Fibroblast of skin of scalp (primary cell): ENCODE data around the gene CERCAM. TPM values are rescaled to one million over a fixed set of nuclear protein-coding genes. Genes with fewer than 3 reads are reported as not detected.

Experiments used
- DNase-seq: peaks from one replicate; pipeline ENCODE4 v3.0.0-alpha.2; 2013
- polyA plus RNA-seq, 2 experiments: library from polyadenylated mRNA; unstranded; fragments of 120-200 nt; gene quantifications; one replicate each; pipeline ENCODE4 v1.2.1, GENCODE V29; 2013; ENCODE audit not compliant: insufficient read length in 2 of 2

The CERCAM gene
- polyA plus RNA-seq (2013, experiment 1 of 2; ENCODE audit: insufficient read length), result 234 TPM
- polyA plus RNA-seq (2013, experiment 2 of 2; ENCODE audit: insufficient read length), result 232 TPM

GRCh38 chr9:128420651-128421481 lies at the start of gene CERCAM:
Gene CERCAM, plus strand, starts transcription at chr9:128420857. Its CDS starts 21 bp downstream, at chr9:128420878.
- peak; percentile 63 for DNase-seq

GRCh38 chr9:128371630-128372117 lies 49.0 kb upstream of the CERCAM start:
- DNase-seq, result no peak

GRCh38 chr9:128372188-128372641 lies 48.4 kb upstream of the CERCAM start:
- DNase-seq, result no peak

- no peak for DNase-seq
Observed at GRCh38 chr9:128372784-128373183, 47.9 kb upstream of the CERCAM start.

GRCh38 chr9:128374221-128374675 lies 46.4 kb upstream of the CERCAM start:
- DNase-seq, result no peak

- DNase-seq, result no peak
Observed at GRCh38 chr9:128375865-128376264, 44.8 kb upstream of the CERCAM start.

- no peak for DNase-seq
Observed at GRCh38 chr9:128382261-128382660, 38.4 kb upstream of the CERCAM start.

- DNase-seq, result no peak
Observed at GRCh38 chr9:128383007-128383753, 37.5 kb upstream of the CERCAM start.

GRCh38 chr9:128383791-128384190 lies 36.9 kb upstream of the CERCAM start:
- no peak for DNase-seq

- DNase-seq, result no peak
Observed at GRCh38 chr9:128384801-128385495, 35.7 kb upstream of the CERCAM start.

- no peak for DNase-seq
Observed at GRCh38 chr9:128385496-128386460, 34.9 kb upstream of the CERCAM start.

GRCh38 chr9:128388150-128388549 lies 32.5 kb upstream of the CERCAM start:
- DNase-seq, result no peak

GRCh38 chr9:128389395-128390149 lies 31.1 kb upstream of the CERCAM start:
- DNase-seq, result no peak

GRCh38 chr9:128390150-128390812 lies 30.4 kb upstream of the CERCAM start:
- DNase-seq, result no peak

GRCh38 chr9:128390813-128391711 lies 29.6 kb upstream of the CERCAM start:
- DNase-seq, result no peak

- no peak for DNase-seq
Observed at GRCh38 chr9:128391956-128392301, 28.7 kb upstream of the CERCAM start.

- DNase-seq, result no peak
Observed at GRCh38 chr9:128392302-128393144, 28.1 kb upstream of the CERCAM start.
